Measurements from ENCODE around the gene HSD11B2. TPM values are rescaled to one million over a fixed set of nuclear protein-coding genes. Genes with fewer than 3 reads are reported as not detected.

The HSD11B2 gene
- total RNA-seq, 3 donors from 2014 or later (not counting 1 experiment from before 2014, with no cell fraction given), result not detected

- DNase-seq, result no peak
- 87% methylated on average over 8 of the region's 8 CpGs for WGBS (ENCODE audit: insufficient coverage)
- H3K27ac ChIP-seq (ENCODE audit: low read length), result no peak overlapping the region
- H3K4me1 Mint-ChIP-seq, result peaks cover 45 to 82% of the 10 kb centered on the region in 2 donors
- H3K4me3 Mint-ChIP-seq, result no peak overlapping the region
- H3K27me3 Mint-ChIP-seq (ENCODE audit: low read depth in 2 of 2), result no peaks in the 10 kb centered on the region
- H3K4me1 ChIP-seq (ENCODE audit: control insufficient read depth, insufficient read depth, low read length), result peaks cover 24% of the 10 kb centered on the region
- ATAC-seq, result no peak
- TF ChIP-seq CTCF (IDR thresholded peaks at IDR 0.05), result no peak
- no peak overlapping the region for H3K4me3 ChIP-seq (ENCODE audit: low read length)
- no peaks in the 10 kb centered on the region for H3K27me3 ChIP-seq (ENCODE audit: control insufficient read depth, insufficient read depth, low read length)
- H3K36me3 Mint-ChIP-seq, result no peaks in the 10 kb centered on the region
- no peak overlapping the region for H3K27ac Mint-ChIP-seq
- H3K9me3 ChIP-seq (ENCODE audit: control insufficient read depth, insufficient read depth, low read length), result no peaks in the 10 kb centered on the region
- intact Hi-C loops (cut with micrococcal nuclease), result no loop called here
- peaks cover 19% of the 10 kb centered on the region for H3K36me3 ChIP-seq (ENCODE audit: control insufficient read depth, insufficient read depth, low read length)
- no peaks in the 10 kb centered on the region for H3K9me3 Mint-ChIP-seq
Observed at GRCh38 chr16:67461600-67462278, 30.8 kb downstream of the HSD11B2 start.

GRCh38 chr16:67462279-67462655 lies 31.3 kb downstream of the HSD11B2 start:
- ATAC-seq (no peak), DNase-seq (no peak)
- peaks cover 44 to 77% of the 10 kb centered on the region in 2 donors for H3K4me1 Mint-ChIP-seq
- Histone ChIP-seq H3K27me3 (ENCODE audit: control insufficient read depth, insufficient read depth, low read length) (no peaks in the 10 kb centered on the region), H3K4me3 (ENCODE audit: low read length) (no peak overlapping the region), H3K4me1 (ENCODE audit: control insufficient read depth, insufficient read depth, low read length) (peaks cover 20% of the 10 kb centered on the region), H3K36me3 (ENCODE audit: control insufficient read depth, insufficient read depth, low read length) (peaks cover 19% of the 10 kb centered on the region), H3K27ac (ENCODE audit: low read length) (no peak overlapping the region), H3K9me3 (ENCODE audit: control insufficient read depth, insufficient read depth, low read length) (no peaks in the 10 kb centered on the region)
- intact Hi-C loops (cut with micrococcal nuclease), result no loop called here
- no peak overlapping the region for H3K27ac Mint-ChIP-seq
- H3K27me3 Mint-ChIP-seq (ENCODE audit: low read depth in 2 of 2), result no peaks in the 10 kb centered on the region
- no peaks in the 10 kb centered on the region for H3K36me3 Mint-ChIP-seq
- H3K4me3 Mint-ChIP-seq, result no peak overlapping the region
- WGBS (ENCODE audit: insufficient coverage), result 92% methylated on average over 5 of the region's 5 CpGs
- no peaks in the 10 kb centered on the region for H3K9me3 Mint-ChIP-seq
- TF ChIP-seq CTCF (IDR thresholded peaks at IDR 0.05), result no peak

GRCh38 chr16:67463059-67463458 lies 32.1 kb downstream of the HSD11B2 start:
- Histone ChIP-seq H3K9me3 (ENCODE audit: control insufficient read depth, insufficient read depth, low read length) (no peaks in the 10 kb centered on the region), H3K27ac (ENCODE audit: low read length) (no peak overlapping the region), H3K36me3 (ENCODE audit: control insufficient read depth, insufficient read depth, low read length) (peaks cover 17% of the 10 kb centered on the region), H3K4me1 (ENCODE audit: control insufficient read depth, insufficient read depth, low read length) (peaks cover 20% of the 10 kb centered on the region), H3K4me3 (ENCODE audit: low read length) (no peak overlapping the region), H3K27me3 (ENCODE audit: control insufficient read depth, insufficient read depth, low read length) (no peaks in the 10 kb centered on the region)
- H3K36me3 Mint-ChIP-seq, result no peaks in the 10 kb centered on the region
- H3K4me3 Mint-ChIP-seq, result no peak overlapping the region
- no peaks in the 10 kb centered on the region for H3K27me3 Mint-ChIP-seq (ENCODE audit: low read depth in 2 of 2)
- DNase-seq (no peak), ATAC-seq (no peak)
- intact Hi-C loops (cut with micrococcal nuclease), result no loop called here
- peaks cover 49 to 81% of the 10 kb centered on the region in 2 donors for H3K4me1 Mint-ChIP-seq
- H3K27ac Mint-ChIP-seq, result no peak overlapping the region
- 97% methylated on average over 5 of the region's 5 CpGs for WGBS (ENCODE audit: insufficient coverage)
- H3K9me3 Mint-ChIP-seq, result no peaks in the 10 kb centered on the region
- TF ChIP-seq CTCF (IDR thresholded peaks at IDR 0.05), result no peak

GRCh38 chr16:67463691-67464090 lies 32.8 kb downstream of the HSD11B2 start:
- WGBS (ENCODE audit: insufficient coverage), result 87% methylated on average over 4 of the region's 4 CpGs
- no peak for ATAC-seq
- Histone ChIP-seq H3K27me3 (ENCODE audit: control insufficient read depth, insufficient read depth, low read length) (no peaks in the 10 kb centered on the region), H3K4me1 (ENCODE audit: control insufficient read depth, insufficient read depth, low read length) (peaks cover 20% of the 10 kb centered on the region), H3K9me3 (ENCODE audit: control insufficient read depth, insufficient read depth, low read length) (no peaks in the 10 kb centered on the region), H3K27ac (ENCODE audit: low read length) (no peak overlapping the region), H3K36me3 (ENCODE audit: control insufficient read depth, insufficient read depth, low read length) (peaks cover 17% of the 10 kb centered on the region), H3K4me3 (ENCODE audit: low read length) (no peak overlapping the region)
- Mint-ChIP-seq H3K27me3 (ENCODE audit: low read depth in 2 of 2) (no peaks in the 10 kb centered on the region), H3K4me1 (peaks cover 51 to 84% of the 10 kb centered on the region in 2 donors), H3K9me3 (no peaks in the 10 kb centered on the region), H3K36me3 (no peaks in the 10 kb centered on the region), H3K4me3 (no peak overlapping the region), H3K27ac (no peak overlapping the region)
- DNase-seq, result no peak
- no peak for TF ChIP-seq CTCF (IDR thresholded peaks at IDR 0.05)
- intact Hi-C loops (cut with micrococcal nuclease), result no loop called here

Data from natural killer cell (primary cell).